Fibroblast of skin of left quadriceps (primary cell): ENCODE results near the gene EVX2.

Experiments
- DNase-seq, 2 experiments: peaks; one replicate each; pipeline ENCODE4 v3.0.0-alpha.2; 2013; ENCODE audit warnings: low read depth in 2 of 2

EVX2 gene

DNA sequence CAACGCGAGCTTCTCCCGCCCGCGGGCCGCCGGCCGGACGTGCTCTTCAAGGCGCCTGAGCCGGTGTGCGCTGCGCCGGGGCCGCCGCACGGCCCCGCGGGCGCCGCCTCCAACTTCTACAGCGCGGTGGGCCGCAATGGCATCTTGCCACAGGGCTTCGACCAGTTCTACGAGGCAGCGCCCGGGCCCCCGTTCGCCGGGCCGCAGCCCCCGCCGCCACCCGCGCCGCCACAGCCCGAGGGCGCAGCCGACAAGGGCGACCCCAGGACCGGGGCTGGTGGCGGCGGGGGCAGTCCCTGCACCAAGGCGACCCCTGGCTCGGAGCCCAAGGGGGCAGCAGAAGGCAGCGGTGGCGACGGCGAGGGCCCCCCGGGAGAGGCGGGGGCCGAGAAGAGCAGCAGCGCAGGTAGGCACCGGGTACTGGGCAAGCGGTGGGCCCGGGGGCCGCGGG is 24.0 kb upstream of the EVX2 start:
- DNase-seq, result no peak

DNA sequence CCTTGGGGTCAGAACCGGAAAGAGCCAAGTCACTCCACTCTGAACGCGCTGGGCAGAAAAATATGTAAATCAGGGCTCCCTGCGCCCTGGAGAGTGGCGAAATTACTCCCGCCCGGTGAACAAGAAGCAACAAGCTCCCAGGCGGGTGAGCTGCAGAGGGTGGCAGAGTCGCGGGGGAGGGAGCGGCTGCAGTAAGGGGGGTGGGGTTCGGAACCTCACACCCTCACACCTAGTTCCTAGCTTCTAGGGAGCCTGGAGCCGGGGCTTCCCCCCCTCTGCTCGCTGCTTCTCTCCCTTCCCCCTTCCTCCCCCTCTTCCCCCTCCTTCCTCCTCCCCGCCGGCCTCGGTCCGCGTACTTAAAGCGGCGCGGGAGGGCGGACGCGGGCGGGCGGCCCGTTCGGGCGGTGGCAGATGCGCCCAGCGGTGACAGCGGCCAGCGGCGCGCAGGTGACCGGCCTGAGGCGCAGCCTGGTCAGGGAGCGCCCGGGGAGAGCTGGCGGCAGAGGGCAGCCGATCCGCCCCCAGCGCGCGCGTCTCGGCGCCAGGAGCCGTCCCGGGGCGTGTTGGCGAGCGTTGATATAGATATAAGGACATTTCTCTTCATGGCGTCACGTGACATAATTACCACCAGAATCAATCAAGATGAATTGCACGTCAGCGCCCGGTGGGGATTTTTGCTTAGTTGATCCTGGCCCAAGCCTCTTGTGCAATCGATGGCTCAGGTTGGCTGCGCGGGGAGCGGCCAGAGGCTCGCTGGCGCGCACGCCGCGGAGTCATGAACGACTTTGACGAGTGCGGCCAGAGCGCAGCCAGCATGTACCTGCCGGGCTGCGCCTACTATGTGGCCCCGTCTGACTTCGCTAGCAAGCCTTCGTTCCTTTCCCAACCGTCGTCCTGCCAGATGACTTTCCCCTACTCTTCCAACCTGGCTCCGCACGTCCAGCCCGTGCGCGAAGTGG is 23.1 kb upstream of the EVX2 start, which contains the start of gene HOXD11:
Gene HOXD11 (plus strand): TSS at position 700 of the 959 bp plus-strand sequence. CDS start 76 bp downstream, at position 776.
- no peak for DNase-seq

DNA sequence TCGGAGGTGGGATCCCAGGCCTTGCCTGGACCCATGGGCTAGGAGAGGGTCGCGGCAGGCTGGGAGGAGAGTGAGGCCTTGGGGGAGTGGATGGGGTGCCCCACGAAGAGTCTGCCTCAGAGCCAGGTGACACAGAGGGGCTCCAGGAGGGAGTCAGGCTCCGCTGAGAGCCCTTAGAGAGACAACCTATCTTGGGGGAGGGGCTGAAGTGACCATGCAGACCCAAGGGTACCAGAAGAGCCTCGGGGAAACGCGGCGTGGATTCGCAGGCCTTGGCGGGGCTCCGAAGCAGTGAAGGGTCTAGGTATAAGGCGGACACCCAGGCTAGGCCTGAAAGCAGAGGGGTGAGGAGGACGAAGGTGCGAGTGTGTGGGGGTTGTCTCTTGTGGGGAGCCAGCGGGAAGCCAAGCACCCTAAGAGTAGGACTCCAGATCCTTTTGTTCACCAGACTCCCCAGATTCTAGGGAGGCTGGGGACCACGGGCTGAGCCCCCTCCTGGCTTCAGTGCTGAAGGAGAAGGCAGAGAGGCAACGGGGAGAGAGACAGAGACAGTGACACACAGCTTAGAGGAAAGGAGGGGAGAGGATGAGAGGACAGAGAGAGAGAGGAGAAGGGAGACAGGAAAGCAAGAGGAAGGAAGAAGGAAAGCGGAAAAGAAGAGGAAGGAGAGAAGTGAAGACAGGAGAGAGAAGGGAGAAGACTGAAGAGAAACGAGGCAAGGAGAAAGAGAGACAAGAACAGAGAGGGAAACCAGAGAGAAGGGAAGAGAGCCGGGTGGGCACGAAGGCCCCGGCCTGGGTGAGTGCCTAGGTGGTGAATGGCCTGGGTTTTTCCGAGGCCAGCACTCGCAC is 22.2 kb upstream of the EVX2 start:
- no peak for DNase-seq

DNA sequence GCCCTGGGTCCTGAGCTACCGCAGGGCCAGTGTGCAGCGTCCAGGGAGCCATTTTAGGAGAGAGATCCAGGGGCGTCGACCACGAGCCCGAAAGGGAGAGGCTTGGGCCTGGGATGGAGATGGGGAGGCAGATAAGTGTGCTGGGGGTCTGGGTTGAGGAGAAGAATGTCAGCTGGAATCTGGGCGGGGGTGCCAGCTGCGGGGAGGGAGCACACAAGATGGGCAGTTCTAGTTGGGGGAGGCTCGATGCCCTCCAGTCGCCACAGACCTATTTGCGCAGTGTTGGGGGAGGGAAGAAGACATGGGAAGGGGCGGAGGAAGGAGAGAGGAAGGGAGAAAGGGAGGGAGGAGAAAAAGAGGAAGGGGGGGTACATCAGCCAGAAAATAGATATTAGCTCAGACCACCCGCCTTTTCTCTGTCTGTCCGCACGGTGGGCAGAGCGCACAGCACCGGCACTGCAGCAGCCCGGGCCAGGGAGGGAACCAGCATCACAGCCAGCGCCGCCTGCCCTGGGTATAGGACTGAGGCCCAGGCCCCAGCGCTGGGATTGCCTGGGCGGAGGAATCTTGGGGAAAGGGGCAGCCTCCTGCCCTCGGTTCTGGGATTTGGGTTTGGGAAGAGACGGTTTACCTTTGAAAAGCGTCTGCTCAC is 21.4 kb upstream of the EVX2 start:
- DNase-seq, result no peak

DNA sequence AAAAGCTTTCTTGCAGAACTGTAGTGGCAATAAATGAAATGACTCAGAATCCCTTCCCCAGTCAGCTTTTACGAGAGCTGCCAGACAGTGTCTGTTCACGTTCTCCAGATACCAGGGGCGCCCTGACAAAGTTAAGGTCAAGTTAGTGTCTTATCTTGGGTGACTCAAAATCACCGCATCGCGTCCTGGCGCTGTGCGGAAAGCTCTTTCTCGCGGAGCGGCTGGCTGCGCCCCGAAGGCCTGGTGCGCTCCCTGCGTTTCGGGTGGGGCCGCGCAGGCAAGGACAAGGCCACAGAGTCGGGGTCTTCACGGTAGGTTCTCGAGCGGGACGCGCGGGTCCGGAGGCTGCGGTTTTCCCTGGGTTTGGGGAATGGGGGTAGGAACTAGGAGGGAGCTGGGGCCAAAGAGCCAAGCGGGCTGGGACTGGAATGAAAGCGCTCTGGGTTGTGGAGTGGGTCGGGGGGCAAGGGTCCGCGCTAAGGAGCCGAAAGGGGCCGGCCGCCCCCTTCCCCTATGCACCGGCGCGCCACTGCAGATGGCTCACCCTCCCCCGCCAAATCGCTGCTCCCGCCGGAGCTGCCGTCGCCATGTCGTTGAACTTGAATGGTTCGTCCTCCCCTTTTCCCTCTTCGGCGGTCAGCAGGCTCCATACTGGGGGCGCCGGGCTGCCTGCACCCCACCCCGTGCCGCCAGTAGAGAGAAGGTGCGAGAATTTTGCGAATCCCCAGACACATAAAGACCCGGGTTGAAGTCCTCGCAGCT is 20.7 kb upstream of the EVX2 start:
- DNase-seq, result no peak

DNA sequence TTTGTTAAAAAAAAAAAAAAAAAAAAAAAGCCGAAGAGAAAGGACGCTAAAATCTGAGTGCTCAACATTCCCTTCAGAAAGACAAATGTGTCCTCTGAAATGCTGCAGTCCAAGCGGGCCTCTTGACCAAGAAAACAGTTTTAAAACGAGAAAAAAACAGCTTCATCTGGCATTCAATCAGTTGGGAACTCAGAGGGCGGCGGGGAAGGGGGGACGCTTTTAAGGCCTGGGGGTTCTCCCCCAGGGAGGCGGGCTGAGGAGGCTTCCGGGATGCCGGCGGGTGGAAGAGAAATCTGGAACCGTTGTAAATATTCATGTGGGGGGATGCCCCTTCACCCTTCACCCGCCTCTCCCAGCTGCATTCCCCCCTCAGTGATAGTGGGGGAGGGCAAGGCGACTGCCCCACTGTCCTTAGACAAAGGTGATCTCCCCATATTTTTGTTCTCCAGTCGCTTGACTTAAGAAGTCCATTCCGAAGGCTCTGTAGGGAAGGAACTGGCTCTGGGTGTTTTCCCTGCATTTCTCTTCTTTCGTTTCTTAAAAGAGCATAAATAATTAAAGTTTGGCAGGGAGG is 20.1 kb upstream of the EVX2 start:
- DNase-seq, result no peak

DNA sequence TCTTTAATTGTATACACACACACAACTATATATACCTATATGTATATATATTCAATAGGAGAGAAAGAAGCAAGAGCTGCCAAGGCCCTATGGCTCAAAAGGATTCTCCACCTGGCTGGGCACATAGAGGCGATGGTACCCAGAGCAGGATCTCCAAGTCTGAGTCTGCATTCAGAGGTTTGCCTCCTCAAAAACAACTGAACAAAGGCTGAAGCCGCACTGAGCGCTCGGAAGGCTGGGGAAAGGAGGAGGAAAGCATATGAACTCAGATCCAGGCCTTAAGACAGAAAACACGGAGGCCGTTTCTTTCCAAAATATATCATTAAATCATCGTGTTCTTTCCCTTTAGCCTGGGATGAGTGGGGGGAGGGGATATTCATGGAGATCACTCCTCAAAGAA is 19.4 kb upstream of the EVX2 start:
- DNase-seq, result no peak

DNA sequence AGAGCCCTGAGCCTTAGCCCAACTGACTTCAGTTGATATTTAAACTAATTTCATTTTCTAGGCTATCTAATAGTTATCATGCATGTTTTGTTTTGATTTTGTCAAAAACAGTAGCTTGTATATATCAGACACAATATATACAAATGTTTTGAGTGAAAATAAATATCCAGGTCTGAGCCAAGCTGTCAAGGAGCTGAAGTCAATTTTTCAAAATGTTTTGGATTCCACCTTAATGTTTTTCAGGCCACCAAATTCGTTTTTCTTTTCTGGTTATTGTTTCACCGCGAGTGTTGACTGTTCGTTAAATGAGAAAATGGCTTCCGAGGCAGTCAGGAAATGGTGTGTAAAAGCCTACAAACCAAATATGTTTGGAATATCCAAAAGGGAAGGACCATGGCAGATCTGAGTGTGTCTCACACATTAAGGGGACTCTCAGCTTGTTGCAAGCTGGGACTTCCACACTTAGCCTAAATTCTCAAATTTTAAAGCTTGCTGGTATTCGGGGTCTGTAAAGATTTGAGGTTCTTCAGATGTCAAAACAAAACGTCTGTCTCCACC is 18.6 kb upstream of the EVX2 start:
- no peak for DNase-seq

DNA sequence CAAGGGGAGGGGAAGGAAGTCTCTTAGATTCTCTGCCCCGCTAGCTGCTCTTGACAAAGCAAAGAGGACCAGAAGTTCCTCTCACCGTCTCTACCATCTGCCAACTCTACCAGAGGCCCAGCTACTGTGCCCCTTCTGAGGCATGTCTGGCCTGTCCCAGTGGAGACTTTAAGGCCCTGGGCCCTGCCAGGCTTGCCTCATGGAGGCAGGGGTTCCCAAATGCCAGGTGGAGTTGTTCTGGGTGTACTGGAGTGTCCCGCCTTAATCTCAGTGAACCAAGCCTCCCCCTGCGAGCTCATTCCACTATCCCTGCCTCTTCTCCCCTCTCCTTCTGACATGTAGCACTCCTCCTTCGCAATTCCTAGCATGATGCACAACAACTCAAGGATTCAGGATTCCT is 18.1 kb upstream of the EVX2 start:
- DNase-seq, result no peak

DNA sequence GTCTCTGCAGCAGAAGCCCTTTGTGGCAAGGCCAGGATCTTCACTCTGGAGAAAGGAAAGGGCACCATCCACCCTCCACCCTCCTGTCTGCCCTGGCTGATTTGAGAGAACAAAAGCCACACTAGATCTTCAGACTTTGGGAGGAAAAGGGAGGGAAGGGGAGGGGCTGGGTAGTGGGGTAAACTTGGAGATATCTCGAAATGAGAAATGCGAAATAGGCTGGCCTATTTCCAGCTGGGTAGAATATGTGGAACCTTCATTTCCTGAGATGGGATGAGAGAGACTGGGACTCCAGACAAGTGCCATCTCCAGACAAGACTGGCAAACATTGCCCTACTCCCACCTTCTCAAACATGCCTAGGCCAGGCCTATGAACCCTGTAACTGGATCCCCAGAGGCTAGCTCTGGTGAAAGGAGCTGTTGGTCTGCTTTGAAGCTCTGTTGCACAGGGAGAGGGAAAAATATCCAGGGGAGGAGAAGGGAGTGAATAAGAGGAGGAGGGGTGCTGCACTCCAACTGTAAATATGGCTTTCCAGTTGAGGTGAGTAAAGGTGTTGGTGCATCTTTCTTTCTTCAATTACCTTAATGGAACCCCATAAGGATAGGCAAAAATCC is 17.6 kb upstream of the EVX2 start:
- no peak for DNase-seq

DNA sequence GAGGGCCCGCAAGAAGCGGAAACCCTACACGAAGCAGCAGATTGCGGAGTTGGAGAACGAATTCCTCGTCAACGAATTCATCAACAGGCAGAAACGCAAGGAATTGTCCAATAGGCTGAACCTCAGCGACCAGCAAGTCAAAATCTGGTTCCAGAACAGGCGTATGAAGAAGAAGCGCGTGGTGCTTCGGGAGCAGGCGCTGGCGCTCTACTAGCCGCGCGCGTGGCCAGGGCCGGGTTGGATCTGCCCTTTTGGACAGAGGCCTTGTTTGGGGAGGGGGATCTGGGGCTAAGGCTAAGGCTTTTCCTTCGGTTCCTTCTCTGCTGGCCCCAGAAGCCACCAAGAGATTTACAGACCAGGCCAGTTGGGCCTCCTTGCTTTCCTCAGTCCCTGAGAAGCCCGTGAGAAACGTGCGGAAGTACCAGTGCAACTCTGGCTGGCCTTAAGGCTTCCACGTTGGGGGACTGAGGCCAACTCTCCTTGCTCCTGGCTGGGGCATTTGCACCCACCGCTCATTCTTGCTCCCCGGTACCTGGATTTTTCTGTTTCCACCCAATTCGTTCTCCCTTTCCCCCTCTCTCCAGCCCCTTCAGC is 16.9 kb upstream of the EVX2 start:
- no peak for DNase-seq

DNA sequence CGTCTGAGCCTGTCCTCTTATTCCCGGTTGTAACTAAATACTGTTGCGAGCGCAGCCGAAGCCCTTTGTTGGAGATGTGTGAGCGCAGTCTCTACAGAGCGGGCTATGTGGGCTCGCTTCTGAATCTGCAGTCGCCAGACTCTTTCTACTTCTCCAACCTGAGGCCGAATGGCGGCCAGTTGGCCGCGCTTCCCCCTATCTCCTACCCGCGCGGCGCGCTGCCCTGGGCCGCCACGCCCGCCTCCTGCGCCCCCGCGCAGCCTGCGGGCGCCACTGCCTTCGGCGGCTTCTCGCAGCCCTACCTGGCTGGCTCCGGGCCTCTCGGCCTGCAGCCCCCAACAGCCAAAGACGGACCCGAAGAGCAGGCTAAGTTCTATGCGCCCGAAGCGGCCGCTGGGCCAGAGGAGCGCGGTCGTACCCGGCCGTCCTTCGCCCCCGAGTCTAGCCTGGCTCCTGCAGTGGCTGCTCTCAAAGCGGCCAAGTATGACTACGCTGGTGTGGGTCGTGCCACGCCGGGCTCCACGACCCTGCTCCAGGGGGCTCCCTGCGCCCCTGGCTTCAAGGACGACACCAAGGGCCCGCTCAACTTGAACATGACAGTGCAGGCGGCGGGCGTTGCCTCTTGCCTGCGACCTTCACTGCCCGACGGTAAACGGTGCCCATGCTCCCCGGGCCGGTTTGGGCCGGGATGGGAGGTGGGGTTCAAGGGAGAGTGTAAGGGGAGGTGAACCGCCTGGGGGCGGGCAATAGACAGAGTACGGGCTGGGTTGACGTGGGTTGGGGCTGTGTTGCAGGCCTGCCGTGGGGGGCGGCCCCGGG is 16.2 kb upstream of the EVX2 start, which contains the start of gene HOXD12:
Gene HOXD12 (plus strand): TSS at position 68 of the 819 bp plus-strand sequence. CDS start 7 bp downstream, at position 75.
- DNase-seq, result no peak

DNA sequence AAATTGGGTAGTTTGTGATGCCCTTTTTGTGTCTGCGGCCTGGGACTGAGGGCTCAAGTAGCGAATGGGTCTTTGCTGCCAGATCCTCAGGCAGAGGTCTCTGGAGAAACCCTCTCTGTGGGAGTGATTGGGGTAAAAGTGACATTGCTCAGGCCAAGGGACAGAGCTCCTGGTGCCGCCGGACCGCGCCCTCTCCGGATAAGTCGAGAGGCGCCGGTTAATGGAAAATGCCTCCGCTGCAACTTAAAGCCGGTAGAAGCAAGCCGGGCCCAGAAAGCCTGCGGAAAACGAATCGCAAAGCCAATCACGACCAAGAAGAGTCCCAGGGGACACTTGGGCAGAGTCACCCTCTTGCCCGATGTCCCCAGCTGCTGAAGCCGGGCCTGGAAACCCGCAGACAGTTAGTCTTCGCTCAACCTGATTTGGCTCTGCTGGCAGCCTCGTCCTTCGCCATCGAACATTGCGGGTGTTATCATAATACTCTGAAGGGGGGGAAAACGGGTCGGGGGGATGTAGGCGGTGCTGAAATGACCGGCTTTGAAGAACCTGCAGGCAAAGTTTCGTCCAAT is 15.5 kb upstream of the EVX2 start:
- DNase-seq, result no peak

DNA sequence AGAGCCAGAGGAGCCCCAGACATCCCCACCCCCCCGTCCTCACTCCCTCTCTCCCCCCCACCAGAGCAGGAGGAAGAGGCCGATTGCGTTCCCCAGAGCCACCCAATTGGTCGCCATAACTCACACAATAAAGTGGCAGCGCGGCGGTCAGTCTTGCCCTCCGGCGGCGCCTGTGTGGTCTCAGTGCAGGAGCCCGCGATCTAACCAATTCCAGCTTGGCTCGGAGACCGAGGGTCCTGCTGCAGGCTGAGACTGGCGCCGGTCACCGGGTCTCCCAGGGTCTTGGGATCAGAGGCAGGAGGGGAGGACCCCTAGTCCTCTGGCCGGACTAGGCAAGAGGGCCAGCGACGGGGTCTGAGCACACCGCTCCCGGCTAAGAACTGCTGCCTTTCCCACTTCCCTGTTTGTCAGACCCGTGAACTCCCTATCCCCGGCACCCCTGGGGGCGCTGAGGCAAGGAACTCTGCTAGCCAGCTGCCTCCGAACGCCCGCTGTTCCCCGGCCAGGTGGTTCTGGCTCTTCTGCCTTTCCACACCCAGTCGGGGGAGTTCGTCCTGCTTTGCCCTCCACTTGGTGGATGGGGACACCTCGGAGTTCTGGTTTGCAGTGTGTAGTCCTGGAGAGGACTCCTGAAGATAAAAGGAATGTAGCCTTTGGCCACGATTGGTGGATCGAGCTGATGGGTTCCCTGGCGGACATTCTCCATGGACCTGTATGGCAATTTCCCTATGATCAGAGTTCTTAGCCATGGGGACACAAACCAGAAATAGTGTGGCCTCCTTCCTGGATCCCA is 14.8 kb upstream of the EVX2 start:
- no peak for DNase-seq

DNA sequence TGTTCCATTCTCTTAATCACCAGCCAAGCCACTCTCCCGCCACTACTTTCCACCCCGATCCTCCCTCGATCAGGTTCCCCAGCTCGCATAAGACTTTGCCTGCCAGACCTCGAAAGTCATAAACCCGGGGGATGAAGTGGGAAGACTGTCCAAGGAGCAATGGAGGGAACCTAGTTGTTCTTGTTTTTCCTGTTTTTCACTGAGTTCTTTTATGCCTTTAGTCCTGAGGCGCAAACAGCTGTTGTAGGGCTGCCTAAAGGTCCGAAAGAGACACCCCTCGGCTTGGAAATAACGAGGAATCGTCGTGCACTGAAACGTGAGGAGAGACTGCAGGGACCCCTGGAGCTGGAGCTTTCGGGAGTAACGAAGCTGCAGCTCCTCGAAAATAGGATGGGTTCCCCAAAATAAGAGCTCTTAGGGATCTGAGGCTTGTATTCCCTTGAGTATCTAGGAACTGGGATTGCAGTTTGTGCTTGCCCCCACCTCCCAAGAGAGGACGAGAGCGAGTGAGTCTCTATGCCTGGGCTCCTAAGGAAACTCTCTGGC is 14.1 kb upstream of the EVX2 start:
- no peak for DNase-seq

DNA sequence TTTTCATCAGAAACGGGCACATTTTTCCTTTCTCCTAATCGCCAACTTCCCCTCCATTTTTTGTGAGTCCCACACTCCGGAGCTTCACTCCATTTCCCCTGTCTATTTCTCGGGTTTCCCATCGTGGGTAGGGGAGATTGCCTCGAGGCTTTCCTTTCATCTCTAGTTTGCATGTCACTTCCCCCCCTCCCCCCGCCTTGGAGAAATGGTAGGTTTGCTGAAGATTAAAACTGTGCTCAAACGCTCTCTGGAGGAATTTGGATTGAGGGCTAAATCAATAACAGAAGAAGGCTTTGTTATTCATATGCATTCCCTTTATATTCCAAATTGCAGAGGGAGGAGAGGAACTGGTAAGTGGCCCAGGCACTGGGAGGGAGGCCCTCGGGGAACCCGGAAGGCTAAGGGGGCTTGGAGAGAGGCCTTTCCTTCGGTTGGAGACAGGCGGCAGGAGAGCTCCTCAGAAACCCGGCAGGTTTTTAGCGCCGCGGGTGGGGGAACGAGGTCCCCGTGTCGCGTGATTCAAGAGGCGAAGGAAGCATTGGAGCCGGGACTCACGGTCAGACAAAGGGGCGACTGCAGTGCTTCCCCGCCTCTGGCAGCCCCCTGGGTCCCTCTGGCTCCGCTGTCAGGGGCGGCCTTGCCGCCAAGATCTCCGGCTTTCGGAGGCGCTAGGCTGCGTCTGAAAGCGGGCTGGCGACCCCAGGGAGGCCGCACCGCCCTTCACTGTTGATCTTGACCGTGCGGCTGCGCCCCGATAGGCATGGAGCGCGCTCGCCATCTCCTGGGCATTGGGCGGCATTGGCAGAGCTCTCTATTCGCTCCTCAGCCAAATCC is 13.4 kb upstream of the EVX2 start:
- no peak for DNase-seq
